GM23338 (cell line): Measurements from ENCODE around the gene ALOX5AP. TPM values are rescaled to one million over a fixed set of nuclear protein-coding genes. Genes with fewer than 3 reads are reported as not detected.

Experiments used
- ATAC-seq: fragments of 200-7000 bp; cut with Tn5 transposase; 3 replicates; pipeline ENCODE4 v1.9.1; 2020
- DNase-seq: peaks from one replicate; pipeline ENCODE4 v3.0.0-alpha.2; 2015; ENCODE audit warnings: low spot score
- H2AFZ ChIP-seq: fragments of 200-600 bp; sonication (generic); 2 replicates; pipeline ENCODE4 v1.8.0; 2016; ENCODE audit warnings: antibody characterized with exemption, mild to moderate bottlenecking, moderate library complexity
- H3F3A ChIP-seq: fragments of 200-600 bp; sonication (generic); replicated peaks from 2 replicates; pipeline ENCODE4 v1.8.0; 2017; ENCODE audit warnings: antibody characterized with exemption, mixed run types, low read depth
- H3K27ac ChIP-seq: fragments of 200-600 bp; sonication (generic); 2 replicates; pipeline ENCODE4 v1.6.1; 2016; ENCODE audit warnings: low read depth
- H3K27me3 ChIP-seq: fragments of 200-600 bp; sonication (generic); 2 replicates; pipeline ENCODE4 v1.8.0; 2016; ENCODE audit warnings: mild to moderate bottlenecking, mixed run types, moderate library complexity; ENCODE audit not compliant: insufficient read depth
- H3K36me3 ChIP-seq: fragments of 200-600 bp; sonication (generic); 2 replicates; pipeline ENCODE4 v1.8.0; 2016; ENCODE audit warnings: mild to moderate bottlenecking; ENCODE audit not compliant: insufficient read depth
- H3K4me1 ChIP-seq: fragments of 200-600 bp; sonication (generic); 2 replicates; pipeline ENCODE4 v1.8.0; 2016; ENCODE audit warnings: mild to moderate bottlenecking, moderate library complexity; ENCODE audit not compliant: insufficient read depth
- H3K4me2 ChIP-seq: fragments of 200-600 bp; sonication (generic); 2 replicates; pipeline ENCODE4 v1.7.1; 2017; ENCODE audit warnings: mixed run types
- H3K4me3 ChIP-seq: fragments of 200-600 bp; sonication (generic); 2 replicates; pipeline ENCODE4 v1.6.1; 2016; ENCODE audit warnings: mixed run types
- H3K79me2 ChIP-seq: fragments of 200-600 bp; sonication (generic); replicated peaks from 2 replicates; pipeline ENCODE4 v1.8.0; 2017; ENCODE audit warnings: mild to moderate bottlenecking; ENCODE audit not compliant: insufficient read depth
- H3K9me2 ChIP-seq: fragments of 200-600 bp; sonication (generic); 2 replicates; pipeline ENCODE4 v1.8.0; 2017; ENCODE audit not compliant: insufficient read depth
- H4K20me1 ChIP-seq: fragments of 200-600 bp; sonication (generic); replicated peaks from 2 replicates; pipeline ENCODE4 v1.8.0; 2017; ENCODE audit warnings: mild to moderate bottlenecking; ENCODE audit not compliant: insufficient read depth
- H3K27ac Mint-ChIP-seq: 2 replicates; pipeline ENCODE4 v1.8.0; 2020; ENCODE audit warnings: inconsistent platforms, mild to moderate bottlenecking, moderate library complexity, mixed read lengths
- H3K27me3 Mint-ChIP-seq: 3 replicates; pipeline ENCODE4 v1.8.0; 2022; ENCODE audit warnings: low read depth, mild to moderate bottlenecking, moderate library complexity, mixed read lengths, inconsistent platforms; ENCODE audit not compliant: insufficient read depth, poor library complexity
- H3K36me3 Mint-ChIP-seq: 3 replicates; pipeline ENCODE4 v1.8.0; 2021; ENCODE audit warnings: low read depth, mild to moderate bottlenecking, inconsistent platforms, moderate library complexity, mixed read lengths
- H3K4me1 Mint-ChIP-seq: 3 replicates; pipeline ENCODE4 v1.8.0; 2020; ENCODE audit warnings: mild to moderate bottlenecking, inconsistent platforms, mixed read lengths
- H3K4me3 Mint-ChIP-seq: 3 replicates; pipeline ENCODE4 v1.8.0; 2021; ENCODE audit warnings: moderate library complexity, mild to moderate bottlenecking, inconsistent platforms, mixed read lengths
- H3K9me3 Mint-ChIP-seq: 3 replicates; pipeline ENCODE4 v1.8.0; 2020; ENCODE audit warnings: moderate library complexity, mild to moderate bottlenecking, inconsistent platforms, mixed read lengths
- EZH2 ChIP-seq: fragments of 200-600 bp; sonication (generic); IDR thresholded peaks from one replicate; pipeline ENCODE4 v1.8.0; 2017; ENCODE audit warnings: antibody characterized with exemption, mild to moderate bottlenecking, low read depth; ENCODE audit not compliant: unreplicated experiment
- EZH2phosphoT487 ChIP-seq: fragments of 200-600 bp; sonication (generic); IDR thresholded peaks from one replicate; pipeline ENCODE4 v1.8.1; 2018; ENCODE audit warnings: antibody characterized with exemption; ENCODE audit not compliant: unreplicated experiment
- JUNB ChIP-seq: IDR thresholded peaks from one replicate; pipeline ENCODE4 v1.6.1; 2016; ENCODE audit warnings: antibody characterized with exemption; ENCODE audit not compliant: unreplicated experiment
- NANOG ChIP-seq: IDR thresholded peaks from 2 replicates; pipeline ENCODE4 v1.6.1; 2016; ENCODE audit warnings: antibody characterized with exemption, borderline replicate concordance
- STAT1 ChIP-seq: IDR thresholded peaks from one replicate; pipeline ENCODE4 v1.6.1; 2016; ENCODE audit warnings: antibody characterized with exemption; ENCODE audit not compliant: unreplicated experiment
- ZNF114 ChIP-seq: fragments of 250-450 bp; sonication (Bioruptor Pico); IDR thresholded peaks from 2 replicates; pipeline ENCODE4 v1.5.0; 2020; ENCODE audit warnings: mild to moderate bottlenecking, moderate library complexity
- polyA plus RNA-seq: library from polyadenylated mRNA; unstranded; fragments of >200 nt; fragmentation: Nextera tagmentation; extraction: Ambion mirVana; gene quantifications from 2 replicates; pipeline ENCODE4 v1.2.1, GENCODE V29; 2016
- total RNA-seq: library from RNA; depleted of rRNA; stranded (reverse); fragments of >200 nt; shearing (Covaris generic); gene quantifications from 2 replicates; pipeline ENCODE4 v1.2.3, GENCODE V29; 2014
- TF ChIP-seq, protein P1 (sequence below): IDR thresholded peaks from one replicate; pipeline ENCODE4 v1.6.1; 2018; ENCODE audit warnings: antibody characterized with exemption; ENCODE audit not compliant: unreplicated experiment
- TF ChIP-seq, protein P2 (sequence below): fragments of 250-450 bp; sonication (Bioruptor Pico); IDR thresholded peaks from 2 replicates; pipeline ENCODE4 v1.5.0; 2020; ENCODE audit warnings: mild to moderate bottlenecking, moderate library complexity
- TF ChIP-seq, protein P3 (sequence below): IDR thresholded peaks from 2 replicates; pipeline ENCODE4 v1.6.1; 2016; ENCODE audit warnings: antibody characterized with exemption

ALOX5AP gene
- total and polyA plus RNA-seq, 2 experiments from 2014 or later = 0.23 TPM; not detected in 1

DNA sequence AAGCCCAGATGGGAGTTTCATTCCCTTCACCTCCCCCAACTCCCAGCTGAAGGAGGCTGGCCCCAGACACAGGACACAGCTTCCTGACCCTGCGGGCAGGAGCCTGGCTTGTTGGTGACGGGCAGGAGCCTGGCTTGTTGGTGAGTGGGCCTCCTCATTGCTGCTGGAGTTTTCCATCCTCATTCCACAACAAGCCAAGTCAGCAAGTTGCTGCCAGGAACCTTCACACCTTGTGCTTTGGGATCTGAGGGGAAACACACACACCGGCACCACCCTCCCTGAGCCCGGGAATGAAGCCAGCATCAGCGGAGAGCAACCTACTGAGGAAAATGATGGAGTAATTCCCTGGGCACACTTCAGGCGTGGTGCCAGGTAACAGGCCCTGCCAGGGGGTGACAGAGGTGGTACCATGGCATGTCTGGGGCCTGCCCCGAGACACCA, 74.9 kb downstream of the ALOX5AP start (continued):
- TF ChIP-seq, protein P1, sequence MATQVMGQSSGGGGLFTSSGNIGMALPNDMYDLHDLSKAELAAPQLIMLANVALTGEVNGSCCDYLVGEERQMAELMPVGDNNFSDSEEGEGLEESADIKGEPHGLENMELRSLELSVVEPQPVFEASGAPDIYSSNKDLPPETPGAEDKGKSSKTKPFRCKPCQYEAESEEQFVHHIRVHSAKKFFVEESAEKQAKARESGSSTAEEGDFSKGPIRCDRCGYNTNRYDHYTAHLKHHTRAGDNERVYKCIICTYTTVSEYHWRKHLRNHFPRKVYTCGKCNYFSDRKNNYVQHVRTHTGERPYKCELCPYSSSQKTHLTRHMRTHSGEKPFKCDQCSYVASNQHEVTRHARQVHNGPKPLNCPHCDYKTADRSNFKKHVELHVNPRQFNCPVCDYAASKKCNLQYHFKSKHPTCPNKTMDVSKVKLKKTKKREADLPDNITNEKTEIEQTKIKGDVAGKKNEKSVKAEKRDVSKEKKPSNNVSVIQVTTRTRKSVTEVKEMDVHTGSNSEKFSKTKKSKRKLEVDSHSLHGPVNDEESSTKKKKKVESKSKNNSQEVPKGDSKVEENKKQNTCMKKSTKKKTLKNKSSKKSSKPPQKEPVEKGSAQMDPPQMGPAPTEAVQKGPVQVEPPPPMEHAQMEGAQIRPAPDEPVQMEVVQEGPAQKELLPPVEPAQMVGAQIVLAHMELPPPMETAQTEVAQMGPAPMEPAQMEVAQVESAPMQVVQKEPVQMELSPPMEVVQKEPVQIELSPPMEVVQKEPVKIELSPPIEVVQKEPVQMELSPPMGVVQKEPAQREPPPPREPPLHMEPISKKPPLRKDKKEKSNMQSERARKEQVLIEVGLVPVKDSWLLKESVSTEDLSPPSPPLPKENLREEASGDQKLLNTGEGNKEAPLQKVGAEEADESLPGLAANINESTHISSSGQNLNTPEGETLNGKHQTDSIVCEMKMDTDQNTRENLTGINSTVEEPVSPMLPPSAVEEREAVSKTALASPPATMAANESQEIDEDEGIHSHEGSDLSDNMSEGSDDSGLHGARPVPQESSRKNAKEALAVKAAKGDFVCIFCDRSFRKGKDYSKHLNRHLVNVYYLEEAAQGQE = no peak
- TF ChIP-seq NANOG = no peak

DNA sequence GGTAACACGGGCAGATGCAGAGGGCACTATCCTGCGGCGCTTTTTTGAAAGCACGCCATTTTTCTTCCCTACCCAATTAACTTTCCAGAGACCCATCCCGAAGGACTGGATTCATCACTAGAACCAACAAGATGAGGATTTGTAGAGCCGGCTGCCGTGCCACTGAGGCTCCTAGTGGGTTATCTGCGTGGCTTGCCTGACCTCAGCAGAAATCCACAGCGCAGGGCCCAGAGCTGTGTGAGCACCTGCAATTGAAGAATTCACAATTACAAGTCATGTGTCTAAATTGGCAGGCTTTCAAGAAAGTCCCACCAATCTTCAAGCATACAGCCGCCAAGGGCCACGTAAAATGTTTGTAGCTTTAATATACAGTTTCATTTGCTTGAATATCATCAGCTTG, 75.5 kb downstream of the ALOX5AP start:
- Histone ChIP-seq H3K36me3 (no peaks in the 10 kb centered on the region), H3K4me3 (no peak overlapping the region), H4K20me1 (no peaks in the 10 kb centered on the region), H3F3A (no peaks in the 10 kb centered on the region), H3K27ac (no peak overlapping the region), H3K79me2 (no peaks in the 10 kb centered on the region), H2AFZ (no peak overlapping the region), H3K9me2 (no peaks in the 10 kb centered on the region), H3K27me3 (no peaks in the 10 kb centered on the region), H3K4me1 (no peaks in the 10 kb centered on the region), H3K4me2 (no peak overlapping the region)
- H3K27ac Mint-ChIP-seq = no peak overlapping the region
- H3K36me3 Mint-ChIP-seq = no peaks in the 10 kb centered on the region
- no peaks in the 10 kb centered on the region for H3K4me1 Mint-ChIP-seq
- H3K4me3 Mint-ChIP-seq = no peak overlapping the region
- H3K27me3 Mint-ChIP-seq = peaks cover 6% of the 10 kb centered on the region
- H3K9me3 Mint-ChIP-seq = no peaks in the 10 kb centered on the region
- no peak for ATAC-seq
- no peak for DNase-seq
- no peak for TF ChIP-seq EZH2
- TF ChIP-seq STAT1 = no peak
- TF ChIP-seq, protein P2, sequence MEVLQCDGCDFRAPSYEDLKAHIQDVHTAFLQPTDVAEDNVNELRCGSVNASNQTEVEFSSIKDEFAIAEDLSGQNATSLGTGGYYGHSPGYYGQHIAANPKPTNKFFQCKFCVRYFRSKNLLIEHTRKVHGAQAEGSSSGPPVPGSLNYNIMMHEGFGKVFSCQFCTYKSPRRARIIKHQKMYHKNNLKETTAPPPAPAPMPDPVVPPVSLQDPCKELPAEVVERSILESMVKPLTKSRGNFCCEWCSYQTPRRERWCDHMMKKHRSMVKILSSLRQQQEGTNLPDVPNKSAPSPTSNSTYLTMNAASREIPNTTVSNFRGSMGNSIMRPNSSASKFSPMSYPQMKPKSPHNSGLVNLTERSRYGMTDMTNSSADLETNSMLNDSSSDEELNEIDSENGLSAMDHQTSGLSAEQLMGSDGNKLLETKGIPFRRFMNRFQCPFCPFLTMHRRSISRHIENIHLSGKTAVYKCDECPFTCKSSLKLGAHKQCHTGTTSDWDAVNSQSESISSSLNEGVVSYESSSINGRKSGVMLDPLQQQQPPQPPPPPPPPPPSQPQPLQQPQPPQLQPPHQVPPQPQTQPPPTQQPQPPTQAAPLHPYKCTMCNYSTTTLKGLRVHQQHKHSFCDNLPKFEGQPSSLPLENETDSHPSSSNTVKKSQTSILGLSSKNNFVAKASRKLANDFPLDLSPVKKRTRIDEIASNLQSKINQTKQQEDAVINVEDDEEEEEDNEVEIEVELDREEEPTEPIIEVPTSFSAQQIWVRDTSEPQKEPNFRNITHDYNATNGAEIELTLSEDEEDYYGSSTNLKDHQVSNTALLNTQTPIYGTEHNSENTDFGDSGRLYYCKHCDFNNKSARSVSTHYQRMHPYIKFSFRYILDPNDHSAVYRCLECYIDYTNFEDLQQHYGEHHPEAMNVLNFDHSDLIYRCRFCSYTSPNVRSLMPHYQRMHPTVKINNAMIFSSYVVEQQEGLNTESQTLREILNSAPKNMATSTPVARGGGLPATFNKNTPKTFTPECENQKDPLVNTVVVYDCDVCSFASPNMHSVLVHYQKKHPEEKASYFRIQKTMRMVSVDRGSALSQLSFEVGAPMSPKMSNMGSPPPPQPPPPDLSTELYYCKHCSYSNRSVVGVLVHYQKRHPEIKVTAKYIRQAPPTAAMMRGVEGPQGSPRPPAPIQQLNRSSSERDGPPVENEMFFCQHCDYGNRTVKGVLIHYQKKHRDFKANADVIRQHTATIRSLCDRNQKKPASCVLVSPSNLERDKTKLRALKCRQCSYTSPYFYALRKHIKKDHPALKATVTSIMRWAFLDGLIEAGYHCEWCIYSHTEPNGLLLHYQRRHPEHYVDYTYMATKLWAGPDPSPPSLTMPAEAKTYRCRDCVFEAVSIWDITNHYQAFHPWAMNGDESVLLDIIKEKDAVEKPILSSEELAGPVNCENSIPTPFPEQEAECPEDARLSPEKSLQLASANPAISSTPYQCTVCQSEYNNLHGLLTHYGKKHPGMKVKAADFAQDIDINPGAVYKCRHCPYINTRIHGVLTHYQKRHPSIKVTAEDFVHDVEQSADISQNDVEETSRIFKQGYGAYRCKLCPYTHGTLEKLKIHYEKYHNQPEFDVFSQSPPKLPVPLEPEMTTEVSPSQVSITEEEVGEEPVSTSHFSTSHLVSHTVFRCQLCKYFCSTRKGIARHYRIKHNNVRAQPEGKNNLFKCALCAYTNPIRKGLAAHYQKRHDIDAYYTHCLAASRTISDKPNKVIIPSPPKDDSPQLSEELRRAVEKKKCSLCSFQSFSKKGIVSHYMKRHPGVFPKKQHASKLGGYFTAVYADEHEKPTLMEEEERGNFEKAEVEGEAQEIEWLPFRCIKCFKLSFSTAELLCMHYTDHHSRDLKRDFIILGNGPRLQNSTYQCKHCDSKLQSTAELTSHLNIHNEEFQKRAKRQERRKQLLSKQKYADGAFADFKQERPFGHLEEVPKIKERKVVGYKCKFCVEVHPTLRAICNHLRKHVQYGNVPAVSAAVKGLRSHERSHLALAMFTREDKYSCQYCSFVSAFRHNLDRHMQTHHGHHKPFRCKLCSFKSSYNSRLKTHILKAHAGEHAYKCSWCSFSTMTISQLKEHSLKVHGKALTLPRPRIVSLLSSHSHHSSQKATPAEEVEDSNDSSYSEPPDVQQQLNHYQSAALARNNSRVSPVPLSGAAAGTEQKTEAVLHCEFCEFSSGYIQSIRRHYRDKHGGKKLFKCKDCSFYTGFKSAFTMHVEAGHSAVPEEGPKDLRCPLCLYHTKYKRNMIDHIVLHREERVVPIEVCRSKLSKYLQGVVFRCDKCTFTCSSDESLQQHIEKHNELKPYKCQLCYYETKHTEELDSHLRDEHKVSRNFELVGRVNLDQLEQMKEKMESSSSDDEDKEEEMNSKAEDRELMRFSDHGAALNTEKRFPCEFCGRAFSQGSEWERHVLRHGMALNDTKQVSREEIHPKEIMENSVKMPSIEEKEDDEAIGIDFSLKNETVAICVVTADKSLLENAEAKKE (CRISPR knock-in tag) = no peak
- TF ChIP-seq, protein P3, sequence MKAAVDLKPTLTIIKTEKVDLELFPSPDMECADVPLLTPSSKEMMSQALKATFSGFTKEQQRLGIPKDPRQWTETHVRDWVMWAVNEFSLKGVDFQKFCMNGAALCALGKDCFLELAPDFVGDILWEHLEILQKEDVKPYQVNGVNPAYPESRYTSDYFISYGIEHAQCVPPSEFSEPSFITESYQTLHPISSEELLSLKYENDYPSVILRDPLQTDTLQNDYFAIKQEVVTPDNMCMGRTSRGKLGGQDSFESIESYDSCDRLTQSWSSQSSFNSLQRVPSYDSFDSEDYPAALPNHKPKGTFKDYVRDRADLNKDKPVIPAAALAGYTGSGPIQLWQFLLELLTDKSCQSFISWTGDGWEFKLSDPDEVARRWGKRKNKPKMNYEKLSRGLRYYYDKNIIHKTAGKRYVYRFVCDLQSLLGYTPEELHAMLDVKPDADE = no peak
- no peak for TF ChIP-seq ZNF114 (CRISPR knock-in tag)
- TF ChIP-seq, protein P1 = no peak
- no peak for TF ChIP-seq EZH2phosphoT487
- TF ChIP-seq JUNB = no peak
- TF ChIP-seq NANOG = no peak
